ENCODE results near the gene SEPSECS.

The SEPSECS gene

DNA sequence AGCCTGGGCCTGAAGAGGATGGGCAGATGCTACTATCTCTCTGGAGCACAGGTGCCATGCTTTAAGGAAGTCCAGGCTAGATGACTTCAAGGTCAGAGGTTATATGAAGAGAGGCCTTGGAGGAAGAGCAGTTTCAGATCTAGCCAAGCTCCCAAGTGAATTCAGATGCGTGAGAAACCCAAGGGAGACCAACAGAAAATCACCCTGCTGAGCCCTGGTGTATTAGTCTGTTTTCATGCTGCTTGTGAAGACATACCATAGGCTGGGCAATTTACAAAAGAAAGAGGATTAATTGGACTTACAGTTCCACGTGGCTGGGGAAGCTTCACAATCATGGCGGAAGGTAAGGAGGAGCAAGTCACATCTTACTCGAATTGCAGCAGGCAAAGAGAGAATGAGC is 81.7 kb downstream of the SEPSECS start:
- DNase-seq: no peak

DNA sequence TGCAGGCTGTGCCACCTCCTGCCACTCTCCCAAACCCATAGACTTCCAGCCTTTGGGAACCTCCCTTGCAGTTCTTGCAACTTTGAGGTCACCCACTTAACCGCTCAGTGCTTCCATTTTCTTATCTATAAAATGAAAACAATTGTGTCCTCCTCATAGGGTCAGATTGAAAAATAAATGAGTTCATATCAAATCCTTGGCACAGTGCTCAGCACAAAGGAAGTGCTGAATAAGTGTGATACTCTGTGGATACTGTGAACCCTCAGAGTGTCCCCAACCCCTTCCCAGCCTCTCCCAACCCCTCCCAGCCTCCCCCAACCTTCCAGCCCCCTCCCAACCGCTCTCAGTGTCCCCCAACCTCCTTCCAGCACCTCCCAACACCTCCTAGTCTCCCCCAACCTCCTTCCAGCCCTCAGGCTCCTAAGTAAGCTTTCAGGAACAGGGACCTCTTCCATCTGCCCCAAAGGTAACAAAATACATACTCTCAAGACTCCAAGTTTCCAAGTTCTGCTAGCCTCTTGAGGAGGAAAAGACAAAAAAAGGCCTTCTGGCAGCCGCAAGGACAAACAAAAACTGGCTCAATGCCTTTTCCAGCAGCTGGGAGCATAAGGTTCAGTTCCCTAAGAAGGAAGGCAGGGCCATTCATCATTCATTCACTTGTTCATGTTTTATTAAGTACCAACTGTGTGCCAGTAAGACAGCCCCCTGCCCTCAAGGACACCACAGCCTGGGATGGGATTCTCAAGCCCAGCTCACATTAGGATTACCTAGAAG is 83.4 kb downstream of the SEPSECS start:
- no peak for DNase-seq

DNA sequence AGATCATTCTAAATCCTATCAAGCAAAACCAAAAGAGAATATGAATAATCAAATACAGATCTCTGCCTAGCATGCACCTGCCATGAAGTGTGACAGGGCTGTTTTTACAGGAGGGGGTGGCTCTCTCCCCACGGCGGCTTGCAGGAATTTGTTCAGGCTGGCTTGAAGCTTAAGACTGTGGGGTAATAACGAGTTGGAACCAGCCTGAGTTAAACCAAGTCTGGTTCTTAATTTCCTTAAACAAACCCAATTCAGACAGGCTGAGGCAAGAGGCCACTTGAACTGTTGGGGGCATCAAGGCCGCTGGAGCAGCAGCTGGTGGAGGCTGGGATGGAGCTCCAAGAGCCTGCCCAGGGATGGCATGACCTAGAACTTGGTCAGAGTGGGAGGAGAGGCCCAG is 84.4 kb downstream of the SEPSECS start:
- DNase-seq: no peak

DNA sequence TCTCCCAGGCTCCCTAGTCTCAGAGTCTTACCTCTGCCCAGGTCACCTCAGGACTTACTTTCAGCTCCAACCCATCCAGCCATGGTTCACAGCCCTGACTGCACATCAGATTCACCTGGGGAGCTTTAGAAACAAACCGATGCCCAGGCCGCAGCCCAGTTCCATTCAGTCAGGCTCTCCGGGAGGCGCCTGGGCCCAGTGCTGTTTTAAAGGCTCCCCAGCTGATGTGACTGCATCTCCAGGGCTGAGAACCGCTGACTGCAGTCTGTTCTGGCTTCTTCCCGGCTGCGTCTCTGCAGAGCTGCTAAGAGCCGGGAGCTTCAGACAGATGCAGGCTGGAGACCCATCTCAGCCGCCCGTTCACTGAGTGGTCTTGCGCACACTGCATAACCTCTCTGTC is 85.1 kb downstream of the SEPSECS start:
- no peak for DNase-seq

DNA sequence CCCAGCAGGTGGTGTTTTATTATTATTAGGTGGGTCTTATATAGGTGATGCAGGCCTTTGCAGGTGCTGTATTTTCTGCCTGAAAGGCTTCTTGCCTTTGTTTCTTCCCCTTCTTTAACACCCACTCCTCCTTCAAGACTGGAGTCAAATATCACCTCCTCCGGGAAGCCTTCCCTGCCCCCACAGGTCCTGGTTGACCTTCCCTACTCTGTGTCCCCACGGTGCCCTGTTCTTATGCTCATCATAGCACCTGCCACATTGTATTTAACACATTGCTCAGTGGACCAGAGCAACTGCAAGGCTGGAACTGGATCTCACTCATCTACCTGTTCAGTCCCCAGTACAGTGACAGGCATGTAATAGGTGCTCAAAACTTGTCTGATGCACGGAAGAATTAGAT is 89.7 kb downstream of the SEPSECS start:
- no peak for DNase-seq

Measured in NCI-H2171 treated with DMSO at 0.1 percent for 48 hours (cell line).